ENCODE data around the gene MUC5B. TPM values are rescaled to one million over a fixed set of nuclear protein-coding genes. Genes with fewer than 3 reads are reported as not detected.
"Not testable (repeated sequence)": the region's sequence is repeated elsewhere in the genome, so short reads cannot be mapped to it uniquely, and the experiment has no call there.

Gene MUC5B
- total and polyA plus RNA-seq, 2 donors (not counting 3 experiments of a cell fraction or from before 2014, with no cell fraction given): not detected

- TF ChIP-seq CTCF (IDR thresholded peaks at IDR 0.05; ENCODE audit: extremely low read depth in 1 of 2, insufficient read depth in 1 of 2, low read depth in 1 of 2, low read length in 2 of 2): peak in 1 of 2 donors; percentile 34
- H3K27me3 ChIP-seq (ENCODE audit: control insufficient read depth in 2 of 2, insufficient read depth in 2 of 2, low read length in 2 of 2); H3K4me3 ChIP-seq (replicated peaks in 1 of 3; ENCODE audit: insufficient read depth in 1 of 3, low read depth in 1 of 3, low read length in 3 of 3); H3K27ac ChIP-seq (ENCODE audit: insufficient read depth, low read depth, low read length); H4K20me1 ChIP-seq (replicated peaks; ENCODE audit: control insufficient read depth, extremely low read depth, insufficient read depth, low read length); dilution Hi-C loops (cut with MboI; ENCODE audit: extremely low pct_ligation_motif_present, low sequenced_read_pairs); FAIRE-seq; H3K36me3 ChIP-seq (ENCODE audit: control insufficient read depth in 2 of 2, extremely low read depth in 1 of 2, insufficient read depth in 2 of 2, low read length in 2 of 2); H3K9me1 ChIP-seq (replicated peaks; ENCODE audit: control insufficient read depth, extremely low read depth, insufficient read depth, low read length); H3K4me1 ChIP-seq (ENCODE audit: control insufficient read depth, extremely low read depth, insufficient read depth, low read length); H3K79me2 ChIP-seq (ENCODE audit: control insufficient read depth, insufficient read depth, low read length); POLR2A ChIA-PET; H3K9ac ChIP-seq (replicated peaks; ENCODE audit: extremely low read depth, insufficient read depth, low read length); H3K4me2 ChIP-seq (ENCODE audit: insufficient read depth, low read length); CTCF ChIA-PET; BruUV-seq (replicated peaks); H3K9me3 ChIP-seq (replicated peaks; ENCODE audit: control insufficient read depth, insufficient read depth, low read length): not testable (repeated sequence)
- peak overlapping the region; percentile 46 for H2AFZ ChIP-seq (ENCODE audit: low read depth, low read length)
- peak; percentile 78 for DNase-seq (ENCODE audit: low read depth, low spot score)
- intact Hi-C loops (cut with micrococcal nuclease): loop anchor here (1.0 to 5.0 kb wide), 3 partner anchors 123 to 308 kb away; partner anchors contain the start of genes BRSK2 and DUSP8
Measured at GRCh38 chr11:1264444-1264843, 41.6 kb downstream of the MUC5B start.

- H3K4me3 ChIP-seq (replicated peaks in 1 of 3; ENCODE audit: insufficient read depth in 1 of 3, low read depth in 1 of 3, low read length in 3 of 3); H3K27me3 ChIP-seq (ENCODE audit: control insufficient read depth in 2 of 2, insufficient read depth in 2 of 2, low read length in 2 of 2); dilution Hi-C loops (cut with MboI; ENCODE audit: extremely low pct_ligation_motif_present, low sequenced_read_pairs); H3K79me2 ChIP-seq (ENCODE audit: control insufficient read depth, insufficient read depth, low read length); H3K9me1 ChIP-seq (replicated peaks; ENCODE audit: control insufficient read depth, extremely low read depth, insufficient read depth, low read length); H2AFZ ChIP-seq (ENCODE audit: low read depth, low read length); H3K4me1 ChIP-seq (ENCODE audit: control insufficient read depth, extremely low read depth, insufficient read depth, low read length); H3K4me2 ChIP-seq (ENCODE audit: insufficient read depth, low read length); H4K20me1 ChIP-seq (replicated peaks; ENCODE audit: control insufficient read depth, extremely low read depth, insufficient read depth, low read length); CTCF ChIA-PET; intact Hi-C loops (cut with micrococcal nuclease); H3K9me3 ChIP-seq (replicated peaks; ENCODE audit: control insufficient read depth, insufficient read depth, low read length); H3K27ac ChIP-seq (ENCODE audit: insufficient read depth, low read depth, low read length); POLR2A ChIA-PET; FAIRE-seq; BruUV-seq (replicated peaks); H3K9ac ChIP-seq (replicated peaks; ENCODE audit: extremely low read depth, insufficient read depth, low read length); DNase-seq (ENCODE audit: low read depth, low spot score); H3K36me3 ChIP-seq (ENCODE audit: control insufficient read depth in 2 of 2, extremely low read depth in 1 of 2, insufficient read depth in 2 of 2, low read length in 2 of 2): not testable (repeated sequence)
Measured at GRCh38 chr11:1265480-1265879, 42.6 kb downstream of the MUC5B start.

DNA sequence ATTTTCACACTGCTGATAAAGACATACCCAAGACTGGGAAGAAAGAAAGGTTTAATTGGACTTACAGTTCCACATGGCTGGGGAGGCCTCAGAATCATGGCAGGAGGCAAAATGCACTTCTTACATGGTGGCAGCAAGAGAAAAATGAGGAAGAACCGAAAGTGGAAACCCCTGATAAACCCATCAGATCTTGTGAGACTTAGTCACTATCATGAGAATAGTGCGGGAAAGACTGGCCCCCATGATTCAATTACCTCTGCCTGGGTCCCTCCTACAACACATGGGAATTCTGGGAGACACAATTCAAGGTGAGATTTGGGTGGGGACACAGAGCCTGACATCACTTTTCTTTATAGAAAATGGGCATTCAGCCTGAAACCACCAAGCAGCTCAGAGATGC lies 44.1 kb downstream of the MUC5B start:
- DNase-seq (ENCODE audit: low read depth, low spot score); H3K4me2 ChIP-seq (ENCODE audit: insufficient read depth, low read length); CTCF ChIA-PET; H3K27ac ChIP-seq (ENCODE audit: insufficient read depth, low read depth, low read length); H3K4me1 ChIP-seq (ENCODE audit: control insufficient read depth, extremely low read depth, insufficient read depth, low read length); H2AFZ ChIP-seq (ENCODE audit: low read depth, low read length); H3K79me2 ChIP-seq (ENCODE audit: control insufficient read depth, insufficient read depth, low read length); H3K9me3 ChIP-seq (replicated peaks; ENCODE audit: control insufficient read depth, insufficient read depth, low read length); intact Hi-C loops (cut with micrococcal nuclease); H3K9ac ChIP-seq (replicated peaks; ENCODE audit: extremely low read depth, insufficient read depth, low read length); dilution Hi-C loops (cut with MboI; ENCODE audit: extremely low pct_ligation_motif_present, low sequenced_read_pairs); H3K27me3 ChIP-seq (ENCODE audit: control insufficient read depth in 2 of 2, insufficient read depth in 2 of 2, low read length in 2 of 2); POLR2A ChIA-PET; BruUV-seq (replicated peaks); H3K4me3 ChIP-seq (replicated peaks in 1 of 3; ENCODE audit: insufficient read depth in 1 of 3, low read depth in 1 of 3, low read length in 3 of 3); H3K9me1 ChIP-seq (replicated peaks; ENCODE audit: control insufficient read depth, extremely low read depth, insufficient read depth, low read length); H4K20me1 ChIP-seq (replicated peaks; ENCODE audit: control insufficient read depth, extremely low read depth, insufficient read depth, low read length); H3K36me3 ChIP-seq (ENCODE audit: control insufficient read depth in 2 of 2, extremely low read depth in 1 of 2, insufficient read depth in 2 of 2, low read length in 2 of 2); FAIRE-seq: not testable (repeated sequence)

All from endothelial cell of umbilical vein (primary cell).